ENCODE measurements around the gene NDUFB5. TPM values are rescaled to one million over a fixed set of nuclear protein-coding genes. Genes with fewer than 3 reads are reported as not detected.

NDUFB5 gene
- total RNA-seq, 1 experiment from 2014 or later = 78.9 TPM

DNA sequence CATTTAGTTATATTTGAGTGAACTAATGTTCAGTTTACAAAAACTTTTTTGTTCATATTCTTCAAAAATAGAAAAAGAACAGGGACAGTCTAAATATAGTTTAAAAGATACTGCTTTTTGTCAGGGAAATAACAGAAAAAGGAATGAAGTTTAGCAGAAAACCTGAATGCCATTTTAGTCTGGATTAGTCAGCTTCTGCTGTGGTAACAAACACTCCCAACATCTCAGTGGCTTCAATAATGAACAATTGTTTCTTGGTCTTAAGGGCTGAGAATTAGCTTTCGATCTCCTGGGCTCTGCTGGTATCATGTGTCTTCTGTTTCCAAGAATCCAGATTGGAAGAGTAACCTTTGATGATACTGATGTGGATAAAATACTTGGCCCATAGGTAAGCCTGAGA, 35.9 kb downstream of the NDUFB5 start:
- H3K4me1 ChIP-seq (ENCODE audit: insufficient read depth, low read length) = no peaks in the 10 kb centered on the region
- H4K91ac ChIP-seq (ENCODE audit: insufficient read length, low read depth, low read length) = no peak overlapping the region
- no peaks in the 10 kb centered on the region for H3K79me1 ChIP-seq (ENCODE audit: insufficient read depth, low read depth, low read length, poor library complexity, severe bottlenecking)
- no peaks in the 10 kb centered on the region; the same call in 1 of the 2 replicates for H3K27me3 Mint-ChIP-seq (ENCODE audit: low read depth)
- no peaks in the 10 kb centered on the region for H3K23me2 ChIP-seq (ENCODE audit: insufficient read length, low read depth, low read length, poor library complexity, severe bottlenecking)
- no peak for DNase-seq
- H3K4me2 ChIP-seq (ENCODE audit: insufficient read depth, insufficient read length, low read length) = no peak overlapping the region
- H3K27ac ChIP-seq (ENCODE audit: insufficient read length, low read depth, low read length) = no peak overlapping the region
- H2BK12ac ChIP-seq (ENCODE audit: insufficient read length, low read depth, low read length) = no peak overlapping the region
- H2AK5ac ChIP-seq (ENCODE audit: insufficient read length, low read length) = no peak overlapping the region
- no peak overlapping the region for H3K4ac ChIP-seq (ENCODE audit: low read depth, low read length)
- H3K4me1 Mint-ChIP-seq = peaks cover 4 to 5% of the 10 kb centered on the region in 2 experiments
- no peak overlapping the region for H4K8ac ChIP-seq (replicated peaks; ENCODE audit: insufficient read length, low read depth, low read length)
- no peak overlapping the region for H3K27ac Mint-ChIP-seq
- no peak overlapping the region for H2BK15ac ChIP-seq (ENCODE audit: low read depth, low read length)
- H4K5ac ChIP-seq (ENCODE audit: insufficient read length, low read depth, low read length) = no peak overlapping the region
- no peak overlapping the region for H2BK120ac ChIP-seq (ENCODE audit: low read depth, low read length, poor library complexity, severe bottlenecking)
- no peak overlapping the region for H3K14ac ChIP-seq (ENCODE audit: insufficient read depth, low read length)
- TF ChIP-seq, protein P1, sequence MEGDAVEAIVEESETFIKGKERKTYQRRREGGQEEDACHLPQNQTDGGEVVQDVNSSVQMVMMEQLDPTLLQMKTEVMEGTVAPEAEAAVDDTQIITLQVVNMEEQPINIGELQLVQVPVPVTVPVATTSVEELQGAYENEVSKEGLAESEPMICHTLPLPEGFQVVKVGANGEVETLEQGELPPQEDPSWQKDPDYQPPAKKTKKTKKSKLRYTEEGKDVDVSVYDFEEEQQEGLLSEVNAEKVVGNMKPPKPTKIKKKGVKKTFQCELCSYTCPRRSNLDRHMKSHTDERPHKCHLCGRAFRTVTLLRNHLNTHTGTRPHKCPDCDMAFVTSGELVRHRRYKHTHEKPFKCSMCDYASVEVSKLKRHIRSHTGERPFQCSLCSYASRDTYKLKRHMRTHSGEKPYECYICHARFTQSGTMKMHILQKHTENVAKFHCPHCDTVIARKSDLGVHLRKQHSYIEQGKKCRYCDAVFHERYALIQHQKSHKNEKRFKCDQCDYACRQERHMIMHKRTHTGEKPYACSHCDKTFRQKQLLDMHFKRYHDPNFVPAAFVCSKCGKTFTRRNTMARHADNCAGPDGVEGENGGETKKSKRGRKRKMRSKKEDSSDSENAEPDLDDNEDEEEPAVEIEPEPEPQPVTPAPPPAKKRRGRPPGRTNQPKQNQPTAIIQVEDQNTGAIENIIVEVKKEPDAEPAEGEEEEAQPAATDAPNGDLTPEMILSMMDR (conservative IDR thresholded peaks at IDR 0.05) = no peak
- no peak overlapping the region for H3K56ac ChIP-seq (ENCODE audit: insufficient read length, low read depth, low read length)
- H3K9me3 ChIP-seq (ENCODE audit: control insufficient read depth, low read depth, low read length) = no peaks in the 10 kb centered on the region
- H3K27me3 ChIP-seq (ENCODE audit: insufficient read depth, low read length) = no peaks in the 10 kb centered on the region
- H3K36me3 Mint-ChIP-seq (ENCODE audit: insufficient read depth in 1 of 3, low read depth in 3 of 3) = no peaks in the 10 kb centered on the region
- H3T11ph ChIP-seq (ENCODE audit: low read length) = no peak overlapping the region
- H3K4me3 Mint-ChIP-seq = no peak overlapping the region
- 0 out of 5 replicates have a peak, but pooled peaks cover 0 to 2% of the 10 kb centered on the region in 2 experiments for H3K9me3 Mint-ChIP-seq
- H3K18ac ChIP-seq (ENCODE audit: insufficient read length, low read depth, low read length) = no peak overlapping the region
- no peak overlapping the region for H2AFZ ChIP-seq (ENCODE audit: low read length)
- no peak overlapping the region for H3K9ac ChIP-seq (ENCODE audit: extremely low read depth, insufficient read length, low read length)
- no peaks in the 10 kb centered on the region for H3K79me2 ChIP-seq (ENCODE audit: insufficient read depth, low read length)
- H2BK5ac ChIP-seq (ENCODE audit: insufficient read length, low read length) = no peak overlapping the region
- no CpG with 5 or more reads among the region's 1 CpG for WGBS (ENCODE audit: extremely low coverage, insufficient read length, low lambda C conversion rate)
- H4K20me1 ChIP-seq (ENCODE audit: control insufficient read depth, insufficient read depth, insufficient read length) = no peaks in the 10 kb centered on the region
- no peak overlapping the region for H2BK20ac ChIP-seq (ENCODE audit: low read depth, low read length, poor library complexity, severe bottlenecking)
- no peak overlapping the region for H3K23ac ChIP-seq (ENCODE audit: insufficient read length, low read depth, low read length)

All from H9 (cell line).